HG03060 (cell line): ENCODE data around the gene XCL1.

Experiments
- ATAC-seq: cut with Tn5 transposase; IDR thresholded peaks from one replicate; pipeline ENCODE4 v1.9.1; 2021; ENCODE audit warnings: low read depth, moderate number of reproducible peaks; ENCODE audit not compliant: unreplicated experiment

XCL1 gene

DNA sequence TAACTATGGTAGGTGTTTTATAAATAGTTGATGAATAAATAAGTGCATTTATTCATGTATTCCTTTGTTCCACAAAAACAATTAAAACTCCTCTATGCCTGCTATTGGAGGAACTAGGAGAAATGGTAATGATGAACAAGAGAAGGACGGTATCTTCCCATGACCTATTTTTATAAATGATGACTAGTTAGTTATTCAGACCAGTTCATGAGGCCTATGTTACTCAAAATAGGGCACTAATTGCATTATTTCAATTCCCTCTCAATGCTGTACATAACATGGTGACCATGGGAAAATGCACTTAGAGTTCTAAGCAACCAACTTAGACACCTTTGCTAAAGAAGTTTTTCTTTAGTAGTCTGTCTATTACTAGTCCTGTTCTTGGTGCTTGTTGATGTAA, 53.1 kb downstream of the XCL1 start:
- ATAC-seq, result no peak
